H1 (cell line): ENCODE data around the gene ZSCAN16. TPM values are rescaled to one million over a fixed set of nuclear protein-coding genes. Genes with fewer than 3 reads are reported as not detected.

Experiments used
- ASH2L ChIP-seq: fragments of 200-600, 300-600 bp; sonication (generic); IDR thresholded peaks from one replicate; pipeline ENCODE4 v1.7.1; 2017; ENCODE audit warnings: low read length
- CHD1 ChIP-seq: IDR thresholded peaks from 2 replicates; pipeline ENCODE4 v1.6.1; 2012; ENCODE audit warnings: low read depth, low read length, improper control_type of control experiment
- CHD7 ChIP-seq: fragments of 300-600 bp; sonication (generic); IDR thresholded peaks from 2 replicates; pipeline ENCODE4 v1.7.1; 2012; ENCODE audit warnings: low read length, moderate library complexity, mild to moderate bottlenecking, inconsistent platforms; ENCODE audit not compliant: insufficient replicate concordance
- CREB1 ChIP-seq: IDR thresholded peaks from 2 replicates; pipeline ENCODE4 v1.6.1; 2012; ENCODE audit warnings: inconsistent platforms
- CTBP2 ChIP-seq: IDR thresholded peaks from 2 replicates; pipeline ENCODE4 v1.7.0; 2011; ENCODE audit warnings: borderline replicate concordance, mild to moderate bottlenecking, moderate library complexity, mixed read lengths, low read length; ENCODE audit not compliant: insufficient read depth, insufficient read length
- GABPA ChIP-seq: IDR thresholded peaks from 2 replicates; pipeline ENCODE4 v1.6.1; 2011; ENCODE audit warnings: mild to moderate bottlenecking, low read length, moderate library complexity, borderline replicate concordance; ENCODE audit not compliant: insufficient read depth
- KDM5A ChIP-seq: fragments of 200-600 bp; IDR thresholded peaks from 2 replicates; pipeline ENCODE4 v1.7.1; 2012; ENCODE audit warnings: mild to moderate bottlenecking, low read length, inconsistent platforms, mixed read lengths
- MAFK ChIP-seq: IDR thresholded peaks from 2 replicates; pipeline ENCODE4 v1.6.1; 2012; ENCODE audit warnings: low read depth, mild to moderate bottlenecking, improper control_type of control experiment, low read length
- SIRT6 ChIP-seq: IDR thresholded peaks from one replicate; pipeline ENCODE4 v1.7.1; 2012; ENCODE audit warnings: low read length, inconsistent platforms
- polyA plus RNA-seq, 7 experiments: library from polyadenylated mRNA; depleted of rRNA in 3 of 7; stranded (reverse) in 5 of 7; unstranded in 2 of 7; fragments of >200 nt in 5 of 7; fragments of 200-250 nt in 2 of 7; gene quantifications; 1 replicate in 5 of 7; 2 replicates in 1 of 7; 4 replicates in 1 of 7; pipeline versions ENCODE4 v1.2.1 to v1.2.3, GENCODE V29; 2011 to 2013; ENCODE audit warnings: missing spikeins in 2 of 7, mixed read lengths in 2 of 7
- total RNA-seq: library from RNA; stranded (reverse); fragmentation: NEBNext Ultra II Directional; extraction: Animal tissue kit (Norgen Biotek cat#: 25700); gene quantifications from 2 replicates; pipeline ENCODE4 v1.2.1, GENCODE V29; 2021

ZSCAN16 gene
- total and polyA plus RNA-seq, 2 of the 8 experiments (the other 6 are each of a cell fraction or from before 2014, with no cell fraction given), result 3.6 to 9.4 TPM

GRCh38 chr6:28141500-28142329 lies 17.3 kb downstream of the ZSCAN16 start, which contains the start of gene ZKSCAN8 (continued):
- TF ChIP-seq CREB1 (peak; percentile 53; the same call in 1 of the 2 replicates), SIRT6 (no peak), KDM5A (peak; percentile 65), CTBP2 (peak; percentile 95), ASH2L (peak; percentile 96), GABPA (peak; percentile 94), MAFK (no peak), CHD7 (no peak), CHD1 (no peak)
